Activated naive CD4-positive, alpha-beta T cell (primary cell): ENCODE results near the gene IGFBP1.

Experiments used
- DNase-seq, 4 experiments: peaks; one replicate each; lab custom pipeline; 2025; lab: John Stamatoyannopoulos, UW

Gene IGFBP1

GRCh38 chr7:45881280-45881758, 7.0 kb upstream of the IGFBP1 start:
- no peak for DNase-seq

- DNase-seq: no peak
These were observed 6.4 kb upstream of the IGFBP1 start for GRCh38 chr7:45881759-45882464.

- DNase-seq: no peak
These were observed 5.8 kb upstream of the IGFBP1 start for GRCh38 chr7:45882465-45882810.

- DNase-seq: no peak
These were observed 4.2 kb upstream of the IGFBP1 start for GRCh38 chr7:45884136-45884535.

GRCh38 chr7:45885264-45885882, 2.9 kb upstream of the IGFBP1 start:
- DNase-seq: no peak

GRCh38 chr7:45886931-45887667, 1.2 kb upstream of the IGFBP1 start:
- no peak for DNase-seq

GRCh38 chr7:45888993-45889366, 692 bp downstream of the IGFBP1 start:
- DNase-seq: no peak

GRCh38 chr7:45889367-45890067, 1.2 kb downstream of the IGFBP1 start:
- no peak for DNase-seq

GRCh38 chr7:45890125-45890901, 2.0 kb downstream of the IGFBP1 start:
- DNase-seq: no peak

- no peak for DNase-seq
These were observed 2.7 kb downstream of the IGFBP1 start for GRCh38 chr7:45890902-45891461.

GRCh38 chr7:45891462-45892402, 3.4 kb downstream of the IGFBP1 start:
- DNase-seq: no peak

GRCh38 chr7:45892407-45893035, 4.2 kb downstream of the IGFBP1 start:
- no peak for DNase-seq

GRCh38 chr7:45893374-45893995, 5.2 kb downstream of the IGFBP1 start:
- DNase-seq: no peak

- no peak for DNase-seq
These were observed 5.8 kb downstream of the IGFBP1 start for GRCh38 chr7:45893996-45894664.

- DNase-seq: no peak
These were observed 6.4 kb downstream of the IGFBP1 start for GRCh38 chr7:45894665-45895062.

GRCh38 chr7:45897042-45897690, 8.9 kb downstream of the IGFBP1 start:
- no peak for DNase-seq

- DNase-seq: no peak
These were observed 9.9 kb downstream of the IGFBP1 start for GRCh38 chr7:45898222-45898621.

GRCh38 chr7:45901566-45901965, 13.3 kb downstream of the IGFBP1 start:
- DNase-seq: no peak
